Transverse colon (tissue), 3 donors: ENCODE measurements around the gene SLC38A3.

ENCODE experiments used
- EP300 ChIP-seq: sonication (generic); formaldehyde crosslinking; IDR thresholded peaks from one replicate; pipeline ENCODE4 v1.6.1; 2017; ENCODE audit warnings: antibody characterized with exemption, low read depth
- POLR2AphosphoS5 ChIP-seq, 3 donors: sonication (generic); formaldehyde crosslinking; IDR thresholded peaks; one replicate each; pipeline ENCODE4 v1.6.1; 2016; ENCODE audit warnings: antibody characterized with exemption in 3 of 3

- TF ChIP-seq POLR2AphosphoS5 (IDR thresholded peaks at IDR 0.05) (no peak), EP300 (no peak)
Measured at GRCh38 chr3:50241713-50242380, 36.8 kb downstream of the SLC38A3 start.
